SK-N-MC (cell line): ENCODE data around the gene KCNH5.

Experiments used
- EZH2 ChIP-seq: fragments of 200-600 bp; sonication (generic); IDR thresholded peaks from one replicate; pipeline ENCODE4 v1.6.1; 2017; ENCODE audit warnings: antibody characterized with exemption
- FOXP2 ChIP-seq: optimal IDR thresholded peaks from 2 replicates; pipeline ENCODE3; 2011; ENCODE audit warnings: mild to moderate bottlenecking, moderate library complexity; ENCODE audit not compliant: insufficient read depth; ENCODE audit errors: extremely low read length, control extremely low read depth
- POLR2AphosphoS5 ChIP-seq: IDR thresholded peaks from 2 replicates; pipeline ENCODE4 v1.6.1; 2012; ENCODE audit warnings: mild to moderate bottlenecking, low read depth, low read length, borderline replicate concordance

- no peak for TF ChIP-seq EZH2
- no peak for TF ChIP-seq POLR2AphosphoS5
- no peak for TF ChIP-seq FOXP2
Measured at GRCh38 chr14:63027719-63028118, 17.5 kb downstream of the KCNH5 start.
